Esophagus (tissue), 2 donors: Measurements from ENCODE around the gene KDM5B. TPM values are rescaled to one million over a fixed set of nuclear protein-coding genes. Genes with fewer than 3 reads are reported as not detected.
A peak's percentile ranks its signal among the peaks of the same experiment; 100 is the strongest.
"Not testable (repeated sequence)": the region's sequence is repeated elsewhere in the genome, so short reads cannot be mapped to it uniquely, and the experiment has no call there.

Source experiments
- H3K27ac ChIP-seq, 2 donors: one replicate each; pipeline ENCODE4 v1.5.1; 2013; ENCODE audit warnings: low read depth in 2 of 2, mild to moderate bottlenecking in 2 of 2, inconsistent platforms in 1 of 2, low read length in 1 of 2, moderate library complexity in 1 of 2
- H3K27me3 ChIP-seq, 2 donors: one replicate each; pipeline ENCODE4 v1.6.1; 2013; ENCODE audit warnings: low read length in 2 of 2, control low read depth in 1 of 2, mild to moderate bottlenecking in 1 of 2; ENCODE audit not compliant: insufficient read depth in 2 of 2, control insufficient read depth in 1 of 2
- H3K36me3 ChIP-seq, 2 donors: one replicate each; pipeline ENCODE4 v1.6.1; 2013; ENCODE audit warnings: low read length in 1 of 2; ENCODE audit not compliant: control insufficient read depth in 2 of 2, insufficient read depth in 2 of 2
- H3K4me1 ChIP-seq, 2 donors: one replicate each; pipeline ENCODE4 v1.6.1; 2013; ENCODE audit warnings: low read length in 1 of 2; ENCODE audit not compliant: control insufficient read depth in 2 of 2, insufficient read depth in 2 of 2
- H3K4me3 ChIP-seq, 2 donors: one replicate each; pipeline ENCODE4 v1.5.1; 2013; ENCODE audit warnings: low read length in 2 of 2, mild to moderate bottlenecking in 2 of 2, low read depth in 1 of 2, moderate library complexity in 1 of 2
- H3K9me3 ChIP-seq, 2 donors: one replicate each; pipeline ENCODE4 v1.6.1; 2013; ENCODE audit warnings: mild to moderate bottlenecking in 2 of 2, low read depth in 1 of 2, low read length in 1 of 2, moderate library complexity in 1 of 2; ENCODE audit not compliant: control insufficient read depth in 2 of 2, insufficient read depth in 1 of 2
- WGBS, 2 donors: extraction: QIAGEN DNeasy Blood & Tissue Kit; methylation state at CpG; one replicate each; pipeline ENCODE4 v1.1.7; 2013; 5-methylcytosine and 5-hydroxymethylcytosine counted together
- polyA plus RNA-seq, 2 donors: library from polyadenylated mRNA; stranded (reverse); fragments of 200-250 nt; gene quantifications; one replicate each; pipeline ENCODE4 v1.2.3, GENCODE V29; 2013
- donor health status: healthy with polysubstance abuse.
- donor health status: Bipolar disorder and iron deficiency.

The KDM5B gene
- polyA plus RNA-seq, 2 donors, result 18.1 to 20.9 TPM

DNA sequence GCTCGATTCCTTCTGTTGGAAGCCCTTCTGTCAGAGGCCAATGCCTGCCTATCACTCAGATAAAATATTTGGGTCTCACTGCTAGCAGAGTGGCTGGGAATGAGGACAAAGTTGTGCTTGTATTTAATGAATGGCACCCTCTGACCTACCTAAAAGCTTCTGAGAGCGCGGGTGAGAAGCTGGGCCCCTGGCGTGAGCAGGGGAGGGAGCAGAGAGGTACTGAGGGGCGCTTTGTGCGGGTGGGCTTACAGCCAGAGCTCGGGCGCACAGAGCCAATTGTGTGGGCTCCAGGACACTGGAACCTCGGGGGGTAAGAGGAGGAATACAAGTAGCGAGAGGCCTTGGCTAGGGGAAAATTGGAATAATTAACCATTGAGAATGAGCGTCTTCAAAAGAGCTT is 34.9 kb upstream of the KDM5B start:
- no peak overlapping the region for H3K4me3 ChIP-seq
- no peaks in the 10 kb centered on the region for H3K9me3 ChIP-seq
- H3K36me3 ChIP-seq, result no peaks in the 10 kb centered on the region
- WGBS, 2 donors, result 84 to 90% methylated on average over 11 of the region's 11 CpGs
- H3K27me3 ChIP-seq, result no peaks in the 10 kb centered on the region
- no peaks in the 10 kb centered on the region for H3K4me1 ChIP-seq
- H3K27ac ChIP-seq, result no peak overlapping the region

- Histone ChIP-seq H3K27ac (peak overlapping the region in 1 of 2 donors; percentile 0), H3K4me3 (no peak overlapping the region), H3K4me1 (peaks cover 3 to 22% of the 10 kb centered on the region in 2 donors), H3K27me3 (no peaks in the 10 kb centered on the region), H3K36me3 (no peaks in the 10 kb centered on the region), H3K9me3 (no peaks in the 10 kb centered on the region)
- WGBS, 2 donors, result 75 to 80% methylated on average over 5 of the region's 5 CpGs
Measured at GRCh38 chr1:202837746-202838262, 29.6 kb upstream of the KDM5B start.

- Histone ChIP-seq H3K36me3 (no peaks in the 10 kb centered on the region), H3K27me3 (no peaks in the 10 kb centered on the region), H3K4me1 (peaks cover 3 to 22% of the 10 kb centered on the region in 2 donors), H3K27ac (peak overlapping the region; percentile 80 to 83), H3K4me3 (no peak overlapping the region), H3K9me3 (no peaks in the 10 kb centered on the region)
- WGBS, 2 donors, result 69 to 70% methylated on average over 5 of the region's 5 CpGs
Measured at GRCh38 chr1:202836623-202837403, 28.6 kb upstream of the KDM5B start.

- Histone ChIP-seq H3K4me3 (no peak overlapping the region), H3K27me3 (no peaks in the 10 kb centered on the region), H3K36me3 (no peaks in the 10 kb centered on the region), H3K9me3 (no peaks in the 10 kb centered on the region), H3K27ac (peak overlapping the region; percentile 80 to 83), H3K4me1 (peaks cover 3 to 22% of the 10 kb centered on the region in 2 donors)
- 36 to 45% methylated on average over 3 of the region's 3 CpGs for WGBS, 2 donors
Measured at GRCh38 chr1:202835548-202836072, 27.4 kb upstream of the KDM5B start.

DNA sequence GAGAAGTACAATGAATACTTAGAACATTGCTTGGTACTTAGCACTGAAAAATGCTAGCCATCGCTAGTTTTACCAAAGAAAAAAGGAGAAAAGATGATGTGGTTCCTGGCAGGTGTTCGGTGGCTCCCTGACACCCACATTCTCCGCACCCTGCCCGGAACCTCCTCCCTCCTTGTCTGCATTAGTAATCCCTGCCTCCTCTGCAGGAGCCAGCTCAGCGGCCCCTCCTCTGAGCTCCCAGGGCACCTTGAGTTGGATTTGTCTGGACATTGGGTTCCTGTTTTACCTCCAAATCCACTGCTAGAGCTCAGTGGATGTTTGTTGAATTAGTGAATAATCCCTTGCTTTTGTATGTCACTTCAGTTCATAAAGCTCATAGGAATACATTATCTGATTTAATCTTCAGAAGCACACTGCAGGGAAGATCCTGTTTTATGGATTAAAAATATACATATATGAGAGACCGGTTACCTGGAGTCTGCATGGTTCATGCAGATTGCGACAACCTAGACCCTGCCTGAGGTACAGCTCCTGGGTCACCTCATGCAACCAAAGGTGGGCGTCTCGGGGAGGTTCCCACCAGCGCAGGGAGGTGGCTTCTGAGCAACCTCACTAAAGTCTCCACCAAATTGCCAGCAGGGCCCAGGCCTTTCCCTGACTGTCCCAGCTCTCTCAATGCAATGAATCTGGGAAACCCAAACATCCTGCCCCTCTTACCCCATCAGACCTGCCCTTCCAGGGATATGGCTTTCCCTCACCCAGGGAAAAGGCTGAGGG is 26.7 kb upstream of the KDM5B start:
- Histone ChIP-seq H3K27ac (peak overlapping the region; percentile 80 to 83), H3K27me3 (no peaks in the 10 kb centered on the region), H3K9me3 (no peaks in the 10 kb centered on the region), H3K4me1 (peaks cover 3 to 22% of the 10 kb centered on the region in 2 donors), H3K36me3 (no peaks in the 10 kb centered on the region), H3K4me3 (no peak overlapping the region)
- WGBS, 2 donors, result 51 to 64% methylated on average over 10 of the region's 10 CpGs

- Histone ChIP-seq H3K27me3 (no peaks in the 10 kb centered on the region), H3K27ac (no peak overlapping the region), H3K4me1 (peaks cover 0 to 17% of the 10 kb centered on the region in 2 donors), H3K4me3 (no peak overlapping the region), H3K9me3 (no peaks in the 10 kb centered on the region), H3K36me3 (no peaks in the 10 kb centered on the region)
- 81 to 94% methylated on average over 3 of the region's 3 CpGs for WGBS, 2 donors
Measured at GRCh38 chr1:202831906-202832305, 23.7 kb upstream of the KDM5B start.

- not testable (repeated sequence) for H3K9me3 ChIP-seq, H3K36me3 ChIP-seq, H3K27me3 ChIP-seq, H3K27ac ChIP-seq, H3K4me3 ChIP-seq, H3K4me1 ChIP-seq
- WGBS, 2 donors, result 96 to 97% methylated on average over 9 of the region's 9 CpGs
Measured at GRCh38 chr1:202829223-202829622, 21.0 kb upstream of the KDM5B start.

DNA sequence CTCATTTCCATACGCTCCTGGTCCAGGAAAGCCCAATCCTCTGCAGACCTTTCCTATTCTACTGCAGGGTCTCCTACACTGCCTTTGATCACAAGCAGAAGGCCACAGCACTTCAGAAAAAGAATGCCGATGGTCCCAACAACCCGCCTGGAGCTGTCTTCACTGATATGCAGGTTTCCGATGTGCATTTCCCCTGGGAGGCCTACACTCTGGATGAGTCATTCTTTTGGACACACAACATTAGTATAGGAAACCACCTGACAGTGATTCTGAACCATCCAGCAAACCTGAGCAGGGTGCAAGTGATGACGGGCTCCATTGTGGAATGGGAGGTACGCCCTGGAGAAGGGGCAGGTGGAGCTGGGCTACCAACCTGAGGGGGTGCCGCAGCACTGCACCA is 17.5 kb upstream of the KDM5B start:
- Histone ChIP-seq H3K27ac (no peak overlapping the region), H3K9me3 (no peaks in the 10 kb centered on the region), H3K27me3 (no peaks in the 10 kb centered on the region), H3K4me3 (no peak overlapping the region), H3K4me1 (no peaks in the 10 kb centered on the region), H3K36me3 (no peaks in the 10 kb centered on the region)
- 88% methylated on average over 7 of the region's 7 CpGs for WGBS, 2 donors

DNA sequence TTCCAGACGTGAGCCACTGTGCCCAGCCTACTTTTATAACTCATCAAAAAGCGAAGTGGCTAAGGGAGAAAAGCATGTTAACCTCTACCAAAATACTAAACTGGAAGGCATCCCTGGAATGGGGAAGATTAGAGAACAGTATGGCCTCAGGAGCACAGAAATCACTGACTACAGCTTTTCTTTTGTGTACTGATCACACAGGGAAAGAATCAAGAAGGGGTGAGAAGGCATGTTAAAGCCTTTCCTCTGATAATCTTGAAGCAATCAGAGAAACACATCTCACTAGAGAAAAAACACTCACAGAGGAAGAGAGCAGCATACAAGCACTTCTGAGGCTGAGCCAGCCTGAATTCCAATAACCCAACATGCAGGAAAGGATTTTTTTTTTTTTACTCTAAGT is 13.2 kb upstream of the KDM5B start:
- Histone ChIP-seq H3K4me1 (no peaks in the 10 kb centered on the region), H3K27ac (no peak overlapping the region), H3K36me3 (no peaks in the 10 kb centered on the region), H3K9me3 (no peaks in the 10 kb centered on the region), H3K27me3 (no peaks in the 10 kb centered on the region), H3K4me3 (no peak overlapping the region)
- 49 to 51% methylated on average over 2 of the region's 2 CpGs for WGBS, 2 donors
